Measurements from ENCODE around the gene SLC45A2.
A peak's percentile ranks its signal among the peaks of the same experiment; 100 is the strongest.

The SLC45A2 gene

DNA sequence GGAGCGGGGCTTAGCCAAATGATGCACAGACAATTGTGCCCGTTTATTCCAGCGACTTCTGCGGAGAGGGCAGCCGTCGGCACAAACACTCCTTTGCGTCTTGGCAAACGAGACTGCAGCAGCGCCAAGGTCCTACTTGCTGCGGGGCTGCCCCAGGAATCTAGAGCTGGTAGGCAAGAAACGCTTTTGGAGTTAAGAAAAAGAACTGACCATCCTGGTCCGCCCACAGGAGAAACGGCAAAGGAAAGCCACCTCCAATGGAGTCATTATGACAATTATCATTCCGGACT, 46.0 kb downstream of the SLC45A2 start:
- Histone ChIP-seq H2AFZ (no peak overlapping the region), H3K9ac (no peak overlapping the region), H3K79me2 (no peaks in the 10 kb centered on the region), H3K36me3 (ENCODE audit: control insufficient read depth, insufficient read depth, low read length) (no peaks in the 10 kb centered on the region), H3K27me3 (ENCODE audit: control insufficient read depth, insufficient read depth, low read length) (peaks cover 3% of the 10 kb centered on the region), H3K4me3 (ENCODE audit: low read depth, low read length) (no peak overlapping the region), H3K4me1 (no peaks in the 10 kb centered on the region), H3K9me3 (ENCODE audit: control insufficient read depth, low read length) (no peaks in the 10 kb centered on the region), H3K27ac (no peak overlapping the region), H3K4me2 (ENCODE audit: low read length) (no peak overlapping the region)
- TF ChIP-seq, protein P1, sequence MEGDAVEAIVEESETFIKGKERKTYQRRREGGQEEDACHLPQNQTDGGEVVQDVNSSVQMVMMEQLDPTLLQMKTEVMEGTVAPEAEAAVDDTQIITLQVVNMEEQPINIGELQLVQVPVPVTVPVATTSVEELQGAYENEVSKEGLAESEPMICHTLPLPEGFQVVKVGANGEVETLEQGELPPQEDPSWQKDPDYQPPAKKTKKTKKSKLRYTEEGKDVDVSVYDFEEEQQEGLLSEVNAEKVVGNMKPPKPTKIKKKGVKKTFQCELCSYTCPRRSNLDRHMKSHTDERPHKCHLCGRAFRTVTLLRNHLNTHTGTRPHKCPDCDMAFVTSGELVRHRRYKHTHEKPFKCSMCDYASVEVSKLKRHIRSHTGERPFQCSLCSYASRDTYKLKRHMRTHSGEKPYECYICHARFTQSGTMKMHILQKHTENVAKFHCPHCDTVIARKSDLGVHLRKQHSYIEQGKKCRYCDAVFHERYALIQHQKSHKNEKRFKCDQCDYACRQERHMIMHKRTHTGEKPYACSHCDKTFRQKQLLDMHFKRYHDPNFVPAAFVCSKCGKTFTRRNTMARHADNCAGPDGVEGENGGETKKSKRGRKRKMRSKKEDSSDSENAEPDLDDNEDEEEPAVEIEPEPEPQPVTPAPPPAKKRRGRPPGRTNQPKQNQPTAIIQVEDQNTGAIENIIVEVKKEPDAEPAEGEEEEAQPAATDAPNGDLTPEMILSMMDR (IDR thresholded peaks at IDR 0.05): no peak

DNA sequence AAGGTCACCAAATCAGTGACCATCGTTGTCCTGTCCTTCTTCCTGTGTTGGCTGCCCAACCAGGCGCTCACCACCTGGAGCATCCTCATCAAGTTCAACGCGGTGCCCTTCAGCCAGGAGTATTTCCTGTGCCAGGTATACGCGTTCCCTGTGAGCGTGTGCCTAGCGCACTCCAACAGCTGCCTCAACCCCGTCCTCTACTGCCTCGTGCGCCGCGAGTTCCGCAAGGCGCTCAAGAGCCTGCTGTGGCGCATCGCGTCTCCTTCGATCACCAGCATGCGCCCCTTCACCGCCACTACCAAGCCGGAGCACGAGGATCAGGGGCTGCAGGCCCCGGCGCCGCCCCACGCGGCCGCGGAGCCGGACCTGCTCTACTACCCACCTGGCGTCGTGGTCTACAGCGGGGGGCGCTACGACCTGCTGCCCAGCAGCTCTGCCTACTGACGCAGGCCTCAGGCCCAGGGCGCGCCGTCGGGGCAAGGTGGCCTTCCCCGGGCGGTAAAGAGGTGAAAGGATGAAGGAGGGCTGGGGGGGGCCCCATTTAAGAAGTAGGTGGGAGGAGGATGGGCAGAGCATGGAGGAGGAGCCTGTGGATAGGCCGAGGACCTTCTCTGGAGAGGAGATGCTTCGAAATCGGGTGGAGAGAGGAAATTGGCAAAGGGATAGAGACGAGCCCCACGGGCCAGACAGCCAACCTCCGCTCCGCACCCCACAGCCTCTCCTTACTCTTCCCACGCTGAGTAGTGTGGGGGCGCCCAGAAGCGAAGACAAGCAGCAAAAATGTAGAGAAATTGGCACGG, 46.6 kb downstream of the SLC45A2 start:
- no peak overlapping the region for H3K27ac ChIP-seq
- H2AFZ ChIP-seq: no peak overlapping the region
- H3K9ac ChIP-seq: no peak overlapping the region
- peaks cover 3% of the 10 kb centered on the region for H3K27me3 ChIP-seq (ENCODE audit: control insufficient read depth, insufficient read depth, low read length)
- no peaks in the 10 kb centered on the region for H3K79me2 ChIP-seq
- H3K4me3 ChIP-seq (ENCODE audit: low read depth, low read length): no peak overlapping the region
- no peaks in the 10 kb centered on the region for H3K9me3 ChIP-seq (ENCODE audit: control insufficient read depth, low read length)
- H3K36me3 ChIP-seq (ENCODE audit: control insufficient read depth, insufficient read depth, low read length): no peaks in the 10 kb centered on the region
- H3K4me2 ChIP-seq (ENCODE audit: low read length): no peak overlapping the region
- TF ChIP-seq, protein P1 (IDR thresholded peaks at IDR 0.05): no peak
- H3K4me1 ChIP-seq: no peaks in the 10 kb centered on the region

DNA sequence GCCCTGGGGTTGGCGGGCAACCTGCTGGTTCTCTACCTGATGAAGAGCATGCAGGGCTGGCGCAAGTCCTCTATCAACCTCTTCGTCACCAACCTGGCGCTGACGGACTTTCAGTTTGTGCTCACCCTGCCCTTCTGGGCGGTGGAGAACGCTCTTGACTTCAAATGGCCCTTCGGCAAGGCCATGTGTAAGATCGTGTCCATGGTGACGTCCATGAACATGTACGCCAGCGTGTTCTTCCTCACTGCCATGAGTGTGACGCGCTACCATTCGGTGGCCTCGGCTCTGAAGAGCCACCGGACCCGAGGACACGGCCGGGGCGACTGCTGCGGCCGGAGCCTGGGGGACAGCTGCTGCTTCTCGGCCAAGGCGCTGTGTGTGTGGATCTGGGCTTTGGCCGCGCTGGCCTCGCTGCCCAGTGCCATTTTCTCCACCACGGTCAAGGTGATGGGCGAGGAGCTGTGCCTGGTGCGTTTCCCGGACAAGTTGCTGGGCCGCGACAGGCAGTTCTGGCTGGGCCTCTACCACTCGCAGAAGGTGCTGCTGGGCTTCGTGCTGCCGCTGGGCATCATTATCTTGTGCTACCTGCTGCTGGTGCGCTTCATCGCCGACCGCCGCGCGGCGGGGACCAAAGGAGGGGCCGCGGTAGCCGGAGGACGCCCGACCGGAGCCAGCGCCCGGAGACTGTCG, 47.3 kb downstream of the SLC45A2 start:
- H3K4me3 ChIP-seq (ENCODE audit: low read depth, low read length): no peak overlapping the region

DNA sequence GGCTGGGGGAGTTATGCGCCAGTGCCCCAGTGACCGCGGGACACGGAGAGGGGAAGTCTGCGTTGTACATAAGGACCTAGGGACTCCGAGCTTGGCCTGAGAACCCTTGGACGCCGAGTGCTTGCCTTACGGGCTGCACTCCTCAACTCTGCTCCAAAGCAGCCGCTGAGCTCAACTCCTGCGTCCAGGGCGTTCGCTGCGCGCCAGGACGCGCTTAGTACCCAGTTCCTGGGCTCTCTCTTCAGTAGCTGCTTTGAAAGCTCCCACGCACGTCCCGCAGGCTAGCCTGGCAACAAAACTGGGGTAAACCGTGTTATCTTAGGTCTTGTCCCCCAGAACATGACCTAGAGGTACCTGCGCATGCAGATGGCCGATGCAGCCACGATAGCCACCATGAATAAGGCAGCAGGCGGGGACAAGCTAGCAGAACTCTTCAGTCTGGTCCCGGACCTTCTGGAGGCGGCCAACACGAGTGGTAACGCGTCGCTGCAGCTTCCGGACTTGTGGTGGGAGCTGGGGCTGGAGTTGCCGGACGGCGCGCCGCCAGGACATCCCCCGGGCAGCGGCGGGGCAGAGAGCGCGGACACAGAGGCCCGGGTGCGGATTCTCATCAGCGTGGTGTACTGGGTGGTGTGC, 48.0 kb downstream of the SLC45A2 start, which contains the start of gene RXFP3:
TSS of gene RXFP3 (plus strand) at position 6 of the 636 bp plus-strand sequence. CDS start at position 361, 355 bp downstream.
- H3K4me1 ChIP-seq: no peaks in the 10 kb centered on the region
- no peaks in the 10 kb centered on the region for H3K9me3 ChIP-seq (ENCODE audit: control insufficient read depth, low read length)
- peak within 1 kb of the TSS; percentile 53 for H2AFZ ChIP-seq
- H3K27me3 ChIP-seq (ENCODE audit: control insufficient read depth, insufficient read depth, low read length): peaks cover 3% of the 10 kb centered on the region
- no peak within 1 kb of the TSS for H3K9ac ChIP-seq
- TF ChIP-seq, protein P1 (IDR thresholded peaks at IDR 0.05): no peak
- H3K27ac ChIP-seq: no peak within 1 kb of the TSS
- H3K4me2 ChIP-seq (ENCODE audit: low read length): peak within 1 kb of the TSS; percentile 65
- no peaks in the 10 kb centered on the region for H3K36me3 ChIP-seq (ENCODE audit: control insufficient read depth, insufficient read depth, low read length)
- H3K4me3 ChIP-seq (ENCODE audit: low read depth, low read length): peak within 1 kb of the TSS; percentile 35
- H3K79me2 ChIP-seq: no peaks in the 10 kb centered on the region

More for the DNA sequence above, 47.3 kb downstream of the SLC45A2 start:
- Histone ChIP-seq H3K27me3 (ENCODE audit: control insufficient read depth, insufficient read depth, low read length) (peaks cover 3% of the 10 kb centered on the region), H3K9me3 (ENCODE audit: control insufficient read depth, low read length) (no peaks in the 10 kb centered on the region), H3K27ac (no peak overlapping the region), H3K79me2 (no peaks in the 10 kb centered on the region), H3K9ac (no peak overlapping the region), H3K4me2 (ENCODE audit: low read length) (peak overlapping the region; percentile 65), H2AFZ (no peak overlapping the region), H3K4me1 (no peaks in the 10 kb centered on the region), H3K36me3 (ENCODE audit: control insufficient read depth, insufficient read depth, low read length) (no peaks in the 10 kb centered on the region)
- TF ChIP-seq, protein P1 (IDR thresholded peaks at IDR 0.05): no peak
